ENCODE data around the gene MCF2L2. TPM values are rescaled to one million over a fixed set of nuclear protein-coding genes. Genes with fewer than 3 reads are reported as not detected.

The MCF2L2 gene
- total and polyA plus RNA-seq, 2 experiments from 2014 or later: 6.7 to 14.6 TPM

DNA sequence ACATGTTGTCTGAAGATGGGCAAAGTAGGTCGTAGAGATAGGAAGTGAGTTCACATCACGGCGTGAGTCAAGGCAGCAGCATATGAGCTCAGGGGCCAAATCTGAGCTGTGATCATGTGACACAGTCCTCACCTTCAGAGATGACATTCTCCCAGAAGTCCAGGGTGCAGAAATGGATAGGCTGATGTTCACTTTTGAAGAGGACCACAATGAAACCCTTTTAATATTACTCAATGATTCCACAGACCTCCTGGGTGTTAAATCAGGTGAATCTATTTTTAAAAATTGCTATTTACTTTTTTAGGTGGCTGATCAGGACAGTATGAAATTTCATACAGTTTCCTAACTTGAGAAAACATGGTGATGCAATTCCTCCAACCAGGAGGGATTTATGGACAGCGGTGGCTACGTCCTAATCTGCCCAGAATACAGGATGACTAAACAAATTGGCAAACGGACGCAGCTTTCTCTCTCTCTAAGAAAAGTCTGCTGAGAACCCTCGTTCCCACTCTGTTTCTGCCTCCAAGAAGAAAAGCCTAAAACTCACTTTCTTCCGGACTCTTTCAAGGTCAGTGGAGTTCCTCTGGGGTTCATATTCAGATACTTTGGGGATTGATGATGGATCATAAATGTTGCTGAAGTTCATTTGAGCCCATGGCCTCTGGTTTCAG, 141.0 kb downstream of the MCF2L2 start:
- Histone ChIP-seq H3K27me3 (ENCODE audit: insufficient read depth) (no peaks in the 10 kb centered on the region), H3K79me2 (replicated peaks; ENCODE audit: insufficient read depth) (no peaks in the 10 kb centered on the region), H3K36me3 (ENCODE audit: insufficient read depth) (peaks cover 2% of the 10 kb centered on the region; the same call in 1 of the 2 replicates), H3K27ac (ENCODE audit: low read depth) (no peak overlapping the region), H3K4me3 (no peak overlapping the region), H3K9me2 (ENCODE audit: insufficient read depth) (no peaks in the 10 kb centered on the region; the same call in 1 of the 2 replicates), H2AFZ (no peak overlapping the region), H3K4me1 (ENCODE audit: insufficient read depth) (no peaks in the 10 kb centered on the region), H3F3A (replicated peaks; ENCODE audit: low read depth) (no peaks in the 10 kb centered on the region), H3K4me2 (no peak overlapping the region), H4K20me1 (replicated peaks; ENCODE audit: insufficient read depth) (no peaks in the 10 kb centered on the region; the same call in 1 of the 2 replicates)
- ATAC-seq (no peak), DNase-seq (ENCODE audit: low spot score) (no peak)
- H3K36me3 Mint-ChIP-seq (ENCODE audit: low read depth): peaks cover 12% of the 10 kb centered on the region
- no peak for TF ChIP-seq ZNF114 (CRISPR knock-in tag; IDR thresholded peaks at IDR 0.05)
- TF ChIP-seq, protein P1, sequence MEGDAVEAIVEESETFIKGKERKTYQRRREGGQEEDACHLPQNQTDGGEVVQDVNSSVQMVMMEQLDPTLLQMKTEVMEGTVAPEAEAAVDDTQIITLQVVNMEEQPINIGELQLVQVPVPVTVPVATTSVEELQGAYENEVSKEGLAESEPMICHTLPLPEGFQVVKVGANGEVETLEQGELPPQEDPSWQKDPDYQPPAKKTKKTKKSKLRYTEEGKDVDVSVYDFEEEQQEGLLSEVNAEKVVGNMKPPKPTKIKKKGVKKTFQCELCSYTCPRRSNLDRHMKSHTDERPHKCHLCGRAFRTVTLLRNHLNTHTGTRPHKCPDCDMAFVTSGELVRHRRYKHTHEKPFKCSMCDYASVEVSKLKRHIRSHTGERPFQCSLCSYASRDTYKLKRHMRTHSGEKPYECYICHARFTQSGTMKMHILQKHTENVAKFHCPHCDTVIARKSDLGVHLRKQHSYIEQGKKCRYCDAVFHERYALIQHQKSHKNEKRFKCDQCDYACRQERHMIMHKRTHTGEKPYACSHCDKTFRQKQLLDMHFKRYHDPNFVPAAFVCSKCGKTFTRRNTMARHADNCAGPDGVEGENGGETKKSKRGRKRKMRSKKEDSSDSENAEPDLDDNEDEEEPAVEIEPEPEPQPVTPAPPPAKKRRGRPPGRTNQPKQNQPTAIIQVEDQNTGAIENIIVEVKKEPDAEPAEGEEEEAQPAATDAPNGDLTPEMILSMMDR (conservative IDR thresholded peaks at IDR 0.05; ENCODE audit: low read depth in 2 of 2): no peak
- no peak for TF ChIP-seq NANOG (IDR thresholded peaks at IDR 0.05; ENCODE audit: borderline replicate concordance)
- TF ChIP-seq, protein P2, sequence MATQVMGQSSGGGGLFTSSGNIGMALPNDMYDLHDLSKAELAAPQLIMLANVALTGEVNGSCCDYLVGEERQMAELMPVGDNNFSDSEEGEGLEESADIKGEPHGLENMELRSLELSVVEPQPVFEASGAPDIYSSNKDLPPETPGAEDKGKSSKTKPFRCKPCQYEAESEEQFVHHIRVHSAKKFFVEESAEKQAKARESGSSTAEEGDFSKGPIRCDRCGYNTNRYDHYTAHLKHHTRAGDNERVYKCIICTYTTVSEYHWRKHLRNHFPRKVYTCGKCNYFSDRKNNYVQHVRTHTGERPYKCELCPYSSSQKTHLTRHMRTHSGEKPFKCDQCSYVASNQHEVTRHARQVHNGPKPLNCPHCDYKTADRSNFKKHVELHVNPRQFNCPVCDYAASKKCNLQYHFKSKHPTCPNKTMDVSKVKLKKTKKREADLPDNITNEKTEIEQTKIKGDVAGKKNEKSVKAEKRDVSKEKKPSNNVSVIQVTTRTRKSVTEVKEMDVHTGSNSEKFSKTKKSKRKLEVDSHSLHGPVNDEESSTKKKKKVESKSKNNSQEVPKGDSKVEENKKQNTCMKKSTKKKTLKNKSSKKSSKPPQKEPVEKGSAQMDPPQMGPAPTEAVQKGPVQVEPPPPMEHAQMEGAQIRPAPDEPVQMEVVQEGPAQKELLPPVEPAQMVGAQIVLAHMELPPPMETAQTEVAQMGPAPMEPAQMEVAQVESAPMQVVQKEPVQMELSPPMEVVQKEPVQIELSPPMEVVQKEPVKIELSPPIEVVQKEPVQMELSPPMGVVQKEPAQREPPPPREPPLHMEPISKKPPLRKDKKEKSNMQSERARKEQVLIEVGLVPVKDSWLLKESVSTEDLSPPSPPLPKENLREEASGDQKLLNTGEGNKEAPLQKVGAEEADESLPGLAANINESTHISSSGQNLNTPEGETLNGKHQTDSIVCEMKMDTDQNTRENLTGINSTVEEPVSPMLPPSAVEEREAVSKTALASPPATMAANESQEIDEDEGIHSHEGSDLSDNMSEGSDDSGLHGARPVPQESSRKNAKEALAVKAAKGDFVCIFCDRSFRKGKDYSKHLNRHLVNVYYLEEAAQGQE (IDR thresholded peaks at IDR 0.05; ENCODE audit: unreplicated experiment): no peak
- TF ChIP-seq EZH2phosphoT487 (IDR thresholded peaks at IDR 0.05; ENCODE audit: unreplicated experiment): no peak
- no peak for TF ChIP-seq POLR2AphosphoS5 (IDR thresholded peaks at IDR 0.05; ENCODE audit: low read depth)
- TF ChIP-seq, protein P3, sequence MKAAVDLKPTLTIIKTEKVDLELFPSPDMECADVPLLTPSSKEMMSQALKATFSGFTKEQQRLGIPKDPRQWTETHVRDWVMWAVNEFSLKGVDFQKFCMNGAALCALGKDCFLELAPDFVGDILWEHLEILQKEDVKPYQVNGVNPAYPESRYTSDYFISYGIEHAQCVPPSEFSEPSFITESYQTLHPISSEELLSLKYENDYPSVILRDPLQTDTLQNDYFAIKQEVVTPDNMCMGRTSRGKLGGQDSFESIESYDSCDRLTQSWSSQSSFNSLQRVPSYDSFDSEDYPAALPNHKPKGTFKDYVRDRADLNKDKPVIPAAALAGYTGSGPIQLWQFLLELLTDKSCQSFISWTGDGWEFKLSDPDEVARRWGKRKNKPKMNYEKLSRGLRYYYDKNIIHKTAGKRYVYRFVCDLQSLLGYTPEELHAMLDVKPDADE (IDR thresholded peaks at IDR 0.05): no peak
- no peaks in the 10 kb centered on the region for H3K27me3 Mint-ChIP-seq (ENCODE audit: insufficient read depth, low read depth, poor library complexity)
- H3K9me3 Mint-ChIP-seq: no peaks in the 10 kb centered on the region
- no peaks in the 10 kb centered on the region for H3K4me1 Mint-ChIP-seq
- no peak overlapping the region for H3K4me3 Mint-ChIP-seq
- no peak overlapping the region for H3K27ac Mint-ChIP-seq

Measured in GM23338 (cell line).